HepG2 (cell line): ENCODE measurements around the gene TET3. TPM values are rescaled to one million over a fixed set of nuclear protein-coding genes. Genes with fewer than 3 reads are reported as not detected.

Experiments used
- ATAD3A ChIP-seq: sonication (generic); formaldehyde crosslinking; IDR thresholded peaks from 2 replicates; pipeline ENCODE4 v1.4.0; 2020; ENCODE audit warnings: missing genetic modification reagents
- ETV5 ChIP-seq: IDR thresholded peaks from 2 replicates; pipeline ENCODE4 v1.6.1; 2018; ENCODE audit warnings: missing biosample characterization, missing genetic modification reagents, inconsistent platforms, borderline replicate concordance
- FOXO1 ChIP-seq: sonication (generic); formaldehyde crosslinking; IDR thresholded peaks from 2 replicates; pipeline ENCODE4 v1.4.0; 2020; ENCODE audit warnings: missing genetic modification reagents
- JARID2 ChIP-seq: sonication (generic); formaldehyde crosslinking; IDR thresholded peaks from 2 replicates; pipeline ENCODE4 v1.8.1; 2023; ENCODE audit warnings: missing genetic modification reagents, inconsistent platforms; ENCODE audit not compliant: insufficient replicate concordance
- MAFK ChIP-seq, 2 experiments: IDR thresholded peaks in 1 of 2; conservative IDR thresholded peaks in 1 of 2; 2 replicates each; pipeline ENCODE4 v1.6.1; 2011; ENCODE audit warnings: improper control_type of control experiment in 2 of 2, low read length in 2 of 2
- PRDM10 ChIP-seq: sonication (generic); formaldehyde crosslinking; IDR thresholded peaks from 2 replicates; pipeline ENCODE4 v1.4.0; 2020; ENCODE audit warnings: low read depth, missing genetic modification reagents
- SP140L ChIP-seq: sonication (generic); formaldehyde crosslinking; IDR thresholded peaks from 2 replicates; pipeline ENCODE4 v1.4.0; 2020; ENCODE audit warnings: missing genetic modification reagents, borderline replicate concordance
- SYNCRIP ChIP-seq: fragments of 200-400 bp; formaldehyde crosslinking; IDR thresholded peaks from 2 replicates; pipeline ENCODE4 v1.6.1; 2018; ENCODE audit warnings: mild to moderate bottlenecking, low read depth, low read length; ENCODE audit not compliant: insufficient read depth
- TFE3 ChIP-seq: IDR thresholded peaks from 2 replicates; pipeline ENCODE4 v1.6.1; 2016
- YEATS2 ChIP-seq: sonication (generic); formaldehyde crosslinking; IDR thresholded peaks from 2 replicates; pipeline ENCODE4 v1.4.0; 2020; ENCODE audit warnings: missing genetic modification reagents, borderline replicate concordance
- ZFP36L1 ChIP-seq: sonication (generic); formaldehyde crosslinking; IDR thresholded peaks from 2 replicates; pipeline ENCODE4 v1.8.0; 2022; ENCODE audit warnings: mild to moderate bottlenecking, missing genetic modification reagents, moderate library complexity
- ZNF296 ChIP-seq: sonication (generic); formaldehyde crosslinking; conservative IDR thresholded peaks from 2 replicates; pipeline ENCODE4 v1.5.0; 2020; ENCODE audit warnings: mild to moderate bottlenecking, missing genetic modification reagents
- ZNF567 ChIP-seq: sonication (generic); formaldehyde crosslinking; IDR thresholded peaks from 2 replicates; pipeline ENCODE4 v1.8.1; 2023; ENCODE audit warnings: mild to moderate bottlenecking, missing genetic modification reagents, borderline replicate concordance
- ZNF580 ChIP-seq: IDR thresholded peaks from 2 replicates; pipeline ENCODE4 v1.6.1; 2016; ENCODE audit warnings: low read depth, borderline replicate concordance
- ZNF7 ChIP-seq: IDR thresholded peaks from 2 replicates; pipeline ENCODE4 v1.6.1; 2016; ENCODE audit warnings: missing biosample characterization, missing genetic modification reagents
- ZNF704 ChIP-seq: sonication (generic); formaldehyde crosslinking; IDR thresholded peaks from 2 replicates; pipeline ENCODE4 v1.8.1; 2023; ENCODE audit warnings: mild to moderate bottlenecking, inconsistent platforms, moderate library complexity, missing genetic modification reagents, borderline replicate concordance
- ZNF713 ChIP-seq: sonication (generic); formaldehyde crosslinking; IDR thresholded peaks from 2 replicates; pipeline ENCODE4 v1.4.0; 2020; ENCODE audit warnings: mild to moderate bottlenecking, missing genetic modification reagents
- ZNF83 ChIP-seq: sonication (generic); formaldehyde crosslinking; IDR thresholded peaks from 2 replicates; pipeline ENCODE4 v1.4.0; 2020; ENCODE audit warnings: missing genetic modification reagents, mild to moderate bottlenecking, borderline replicate concordance
- ZSCAN5A ChIP-seq: sonication (generic); formaldehyde crosslinking; IDR thresholded peaks from 2 replicates; pipeline ENCODE4 v1.8.0; 2022; ENCODE audit warnings: mild to moderate bottlenecking, missing genetic modification reagents, borderline replicate concordance
- polyA plus RNA-seq, 8 experiments: library from polyadenylated mRNA; depleted of rRNA in 3 of 8; stranded (reverse) in 7 of 8; unstranded in 1 of 8; fragments of >200 nt; fragmentation: Illumina TruSeq in 4 of 8; extraction: Trizol in 4 of 8; gene quantifications; 2 replicates each; pipeline versions ENCODE4 v1.2.1 to v1.2.3, GENCODE V29; 2011 to 2016; ENCODE audit warnings: low read depth in 4 of 8, missing spikeins in 1 of 8, mixed read lengths in 1 of 8; ENCODE audit not compliant: insufficient read depth in 1 of 8
- total RNA-seq, 5 experiments: library from RNA; depleted of rRNA; stranded (reverse); fragments of >200 nt; fragmentation: Illumina TruSeq; extraction: Trizol; gene quantifications; 2 replicates each; pipeline ENCODE4 v1.2.3, GENCODE V29; 2016; ENCODE audit warnings: low read depth in 1 of 5

The TET3 gene
- total and polyA plus RNA-seq, 2 of the 13 experiments (the other 11 are each of a cell fraction or from before 2014, with no cell fraction given): 4.3 to 6.8 TPM

GRCh38 chr2:74002505-74003421 is 18.1 kb downstream of the TET3 start (continued):
- no peak for TF ChIP-seq ZNF567 (CRISPR knock-in tag)
- TF ChIP-seq ZNF83 (CRISPR knock-in tag): no peak
- no peak for TF ChIP-seq ZNF580 (CRISPR knock-in tag)
- TF ChIP-seq YEATS2 (CRISPR knock-in tag): no peak
- no peak for TF ChIP-seq ZNF704 (CRISPR knock-in tag)
- TF ChIP-seq SYNCRIP: no peak
- TF ChIP-seq JARID2 (CRISPR knock-in tag): no peak
- TF ChIP-seq ETV5 (CRISPR knock-in tag): no peak
- TF ChIP-seq ZNF296 (CRISPR knock-in tag): no peak
- no peak for TF ChIP-seq ZNF7 (CRISPR knock-in tag)
- no peak for TF ChIP-seq FOXO1 (CRISPR knock-in tag)
- no peak for TF ChIP-seq ATAD3A (CRISPR knock-in tag)
- TF ChIP-seq ZFP36L1: no peak
- TF ChIP-seq SP140L (CRISPR knock-in tag): no peak
- no peak for TF ChIP-seq TFE3 (CRISPR knock-in tag)
- TF ChIP-seq ZSCAN5A (CRISPR knock-in tag): no peak
- no peak for TF ChIP-seq ZNF713 (CRISPR knock-in tag)
- TF ChIP-seq PRDM10: no peak
- no peak for TF ChIP-seq MAFK (conservative IDR thresholded peaks at IDR 0.05 in 1 of 2, IDR thresholded peaks at IDR 0.05 in 1 of 2; ENCODE audit: low read length in 2 of 2)
